ENCODE results near the gene ZNF557. TPM values are rescaled to one million over a fixed set of nuclear protein-coding genes. Genes with fewer than 3 reads are reported as not detected.
"Not testable (repeated sequence)": the region's sequence is repeated elsewhere in the genome, so short reads cannot be mapped to it uniquely, and the experiment has no call there.

The ZNF557 gene
- total RNA-seq: 10 to 100 TPM in 1 of 4 donors, 1 to 10 TPM in 3; 7.9 to 12.0 (median 8.8) TPM

- peak; percentile 100 for ATAC-seq
- peak within 1 kb of the TSS; percentile 85 to 93 for H3K4me3 ChIP-seq
- peaks cover 0 to 38% of the 10 kb centered on the region in 2 donors for H3K36me3 ChIP-seq
- no peaks in the 10 kb centered on the region for H3K27me3 ChIP-seq
- peak within 1 kb of the TSS; percentile 11 to 84 (median 82) for H3K27ac ChIP-seq
- peaks cover 0 to 11% (median 7%) of the 10 kb centered on the region in 3 donors for H3K4me1 ChIP-seq
- TF ChIP-seq POLR2AphosphoS5 (IDR thresholded peaks at IDR 0.05) (peak; percentile 45), EP300 (IDR thresholded peaks at IDR 0.05) (no peak), POLR2A (IDR thresholded peaks at IDR 0.05) (peak in 1 of 2 donors; percentile 43), CTCF (IDR thresholded peaks at IDR 0.05) (peak in 1 of 4 experiments; percentile 8)
- WGBS, 2 donors (ENCODE audit: low coverage in 1 of 2): 0 to 1% methylated on average over 6 to 8 of the region's 56 CpGs
- peaks cover 0 to 7% (median 0%) of the 10 kb centered on the region in 3 donors for H3K9me3 ChIP-seq
Measured at GRCh38 chr19:7069042-7069903, at the start of gene ZNF557. TSS of gene ZNF557 (plus strand) at chr19:7069703. CDS start at chr19:7075075, 5,372 bp downstream.

- H3K27me3 ChIP-seq: peaks cover 11% of the 10 kb centered on the region
- not testable (repeated sequence) for H3K27ac ChIP-seq, H3K9me3 ChIP-seq, H3K36me3 ChIP-seq, H3K4me1 ChIP-seq, H3K4me3 ChIP-seq, ATAC-seq
- no CpG with 5 or more reads among the region's 6 CpGs for WGBS, 2 donors (ENCODE audit: low coverage in 1 of 2)
Measured at GRCh38 chr19:7021331-7021730, 48.2 kb upstream of the ZNF557 start, which contains the start of gene MBD3L2B. TSS of gene MBD3L2B (minus strand) at chr19:7021431. CDS start at chr19:7021397, 34 bp downstream.

GRCh38 chr19:7028790-7029189, 40.7 kb upstream of the ZNF557 start:
- not testable (repeated sequence) for H3K27ac ChIP-seq, H3K36me3 ChIP-seq, ATAC-seq, H3K27me3 ChIP-seq, H3K4me1 ChIP-seq, H3K4me3 ChIP-seq, H3K9me3 ChIP-seq
- WGBS, 2 donors (ENCODE audit: low coverage in 1 of 2): no CpG with 5 or more reads among the region's 1 CpG

- H3K4me1 ChIP-seq, H3K9me3 ChIP-seq, H3K4me3 ChIP-seq, H3K27ac ChIP-seq, H3K27me3 ChIP-seq, ATAC-seq, H3K36me3 ChIP-seq: not testable (repeated sequence)
- no CpG with 5 or more reads among the region's 9 CpGs for WGBS, 2 donors (ENCODE audit: low coverage in 1 of 2)
Measured at GRCh38 chr19:7030278-7030677, 39.2 kb upstream of the ZNF557 start, which contains the start of gene MBD3L5. TSS of gene MBD3L5 (plus strand) at chr19:7030578. CDS start at chr19:7030612, 34 bp downstream.

- not testable (repeated sequence) for H3K27me3 ChIP-seq, H3K36me3 ChIP-seq, ATAC-seq, H3K27ac ChIP-seq, H3K4me1 ChIP-seq, H3K9me3 ChIP-seq, H3K4me3 ChIP-seq
- WGBS, 2 donors (ENCODE audit: low coverage in 1 of 2): no CpG with 5 or more reads among the region's 9 CpGs
Measured at GRCh38 chr19:7040079-7040478, 29.4 kb upstream of the ZNF557 start, which contains the start of gene MBD3L4. TSS of gene MBD3L4 (minus strand) at chr19:7040179. CDS start at chr19:7040144, 35 bp downstream.

- not testable (repeated sequence) for H3K27me3 ChIP-seq, H3K4me1 ChIP-seq, H3K4me3 ChIP-seq, H3K27ac ChIP-seq, H3K36me3 ChIP-seq, ATAC-seq, H3K9me3 ChIP-seq
- no CpG with 5 or more reads among the region's 2 CpGs for WGBS, 2 donors (ENCODE audit: low coverage in 1 of 2)
Measured at GRCh38 chr19:7041563-7041962, 27.9 kb upstream of the ZNF557 start.

- no CpG with 5 or more reads among the region's 7 CpGs for WGBS, 2 donors (ENCODE audit: low coverage in 1 of 2)
- not testable (repeated sequence) for H3K4me1 ChIP-seq, H3K9me3 ChIP-seq, ATAC-seq, H3K27me3 ChIP-seq, H3K27ac ChIP-seq, H3K4me3 ChIP-seq, H3K36me3 ChIP-seq
Measured at GRCh38 chr19:7049021-7049420, 20.5 kb upstream of the ZNF557 start, which contains the start of gene MBD3L2. TSS of gene MBD3L2 (plus strand) at chr19:7049321. CDS start at chr19:7049374, 53 bp downstream.

GRCh38 chr19:7051421-7051820, 18.1 kb upstream of the ZNF557 start:
- H3K27me3 ChIP-seq, H3K9me3 ChIP-seq: not testable (repeated sequence)
- no CpG with 5 or more reads among the region's 5 CpGs for WGBS, 2 donors (ENCODE audit: low coverage in 1 of 2)

GRCh38 chr19:7052896-7053295, 16.6 kb upstream of the ZNF557 start:
- not testable (repeated sequence) for H3K4me3 ChIP-seq, H3K4me1 ChIP-seq, H3K9me3 ChIP-seq, H3K36me3 ChIP-seq, H3K27ac ChIP-seq, ATAC-seq, H3K27me3 ChIP-seq
- whole genome bisulfite sequencing, 2 donors (ENCODE audit: low coverage in 1 of 2): 93 to 95% methylated on average over 7 of the region's 7 CpGs

More at GRCh38 chr19:7051421-7051820, 18.1 kb upstream of the ZNF557 start:
- ATAC-seq, H3K36me3 ChIP-seq, H3K27ac ChIP-seq, H3K4me1 ChIP-seq, H3K4me3 ChIP-seq: not testable (repeated sequence)

- not testable (repeated sequence) for H3K9me3 ChIP-seq, H3K4me1 ChIP-seq, ATAC-seq, H3K27me3 ChIP-seq, H3K36me3 ChIP-seq, H3K4me3 ChIP-seq, H3K27ac ChIP-seq
- 86 to 94% methylated on average over 5 to 11 of the region's 14 CpGs for WGBS, 2 donors (ENCODE audit: low coverage in 1 of 2)
Measured at GRCh38 chr19:7054635-7055368, 14.7 kb upstream of the ZNF557 start.

GRCh38 chr19:7055679-7056078, 13.8 kb upstream of the ZNF557 start:
- WGBS, 2 donors (ENCODE audit: low coverage in 1 of 2): 73 to 89% methylated on average over 2 to 5 of the region's 14 CpGs
- H3K27me3 ChIP-seq, H3K4me1 ChIP-seq, H3K27ac ChIP-seq, H3K9me3 ChIP-seq, H3K36me3 ChIP-seq, ATAC-seq, H3K4me3 ChIP-seq: not testable (repeated sequence)

Measured in gastroesophageal sphincter (tissue), 4 donors.